KBM-7 (cell line): ENCODE results near the gene PLK5.
"Not testable (repeated sequence)": the region's sequence is repeated elsewhere in the genome, so short reads cannot be mapped to it uniquely, and the experiment has no call there.

Source experiments
- DNase-seq: peaks from one replicate; pipeline ENCODE4 v3.0.0-alpha.2; 2015
- in situ Hi-C: fragments of 300-500 bp; cut with MboI; formaldehyde crosslinking; loops from 2 replicates; pipeline ENCODE4 v1.14.3; 2020; ENCODE audit warnings: low sequenced_read_pairs, low pct_unique_long_range_greater_than_20kb, mixed read lengths

Gene PLK5

DNA sequence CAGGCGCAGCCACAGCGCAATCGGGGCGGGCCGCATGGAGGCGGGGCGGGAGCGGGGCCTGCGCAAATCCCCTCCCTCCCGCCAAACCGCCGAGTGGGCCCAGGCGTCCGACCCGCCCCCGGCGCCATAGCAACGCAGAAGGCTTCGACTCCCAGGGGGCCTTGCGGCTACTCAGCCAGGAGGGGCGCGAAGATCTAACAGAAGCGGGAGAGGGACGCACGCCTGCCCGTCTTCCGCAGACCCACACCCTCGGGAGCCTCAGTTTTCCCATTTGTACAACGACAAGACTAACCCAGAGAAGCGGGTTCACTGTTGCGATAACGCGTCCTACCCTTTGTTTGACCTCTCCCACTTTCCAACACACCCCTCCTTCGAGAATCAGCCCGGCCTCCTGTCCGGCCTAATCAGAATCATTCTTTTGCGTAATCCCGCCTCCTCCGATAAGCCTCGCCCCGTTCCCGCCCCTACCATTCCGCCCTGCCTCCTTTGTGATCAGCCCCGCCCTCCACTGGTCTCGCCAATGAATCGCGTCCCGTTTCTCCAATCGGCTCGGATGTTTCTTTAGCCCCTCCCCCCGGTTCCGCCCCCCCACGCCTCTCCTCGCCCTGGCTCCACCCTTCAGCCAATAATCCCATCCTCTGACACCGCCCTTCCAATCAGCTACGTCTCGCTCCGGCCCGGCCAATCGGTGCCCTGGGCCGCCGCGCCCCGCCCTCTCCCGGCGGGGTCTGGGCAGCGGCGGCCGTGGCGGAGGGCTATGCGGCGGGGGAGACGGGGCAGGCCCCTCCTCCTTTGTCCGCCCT, 33.4 kb upstream of the PLK5 start, which contains the start of gene PCSK4:
PCSK4 (minus strand) TSS at position 40 of the 803 bp plus-strand sequence; CDS start at position 36, 4 bp downstream.
- in situ Hi-C loops, result no loop called here
- peak; percentile 98 for DNase-seq

- in situ Hi-C loops, result no loop called here
- DNase-seq, result no peak
Observed at GRCh38 chr19:1491114-1491848, 32.6 kb upstream of the PLK5 start, which contains the start of gene REEP6. TSS of gene REEP6 (plus strand) at chr19:1491181. CDS start at chr19:1491270, 89 bp downstream.

DNA sequence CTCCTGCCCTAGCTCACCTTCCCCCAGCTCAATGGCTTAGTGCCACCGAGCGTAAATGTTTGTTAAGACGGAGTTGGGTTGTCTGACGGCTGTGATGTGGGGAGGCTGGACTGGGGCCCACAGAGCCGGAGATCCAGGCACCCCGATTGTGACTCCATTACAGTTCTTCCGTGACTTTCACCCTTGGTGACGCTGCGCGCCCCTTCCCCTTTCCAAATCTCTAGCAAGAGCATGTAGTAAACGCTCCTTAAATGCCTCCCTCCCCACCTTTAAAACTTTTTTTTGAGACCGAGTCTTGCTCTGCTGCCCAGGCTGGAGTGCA, 32.1 kb upstream of the PLK5 start:
- in situ Hi-C loops, result no loop called here
- no peak for DNase-seq

- DNase-seq, result no peak
- in situ Hi-C loops, result no loop called here
Observed at GRCh38 chr19:1492474-1493006, 31.3 kb upstream of the PLK5 start.

DNA sequence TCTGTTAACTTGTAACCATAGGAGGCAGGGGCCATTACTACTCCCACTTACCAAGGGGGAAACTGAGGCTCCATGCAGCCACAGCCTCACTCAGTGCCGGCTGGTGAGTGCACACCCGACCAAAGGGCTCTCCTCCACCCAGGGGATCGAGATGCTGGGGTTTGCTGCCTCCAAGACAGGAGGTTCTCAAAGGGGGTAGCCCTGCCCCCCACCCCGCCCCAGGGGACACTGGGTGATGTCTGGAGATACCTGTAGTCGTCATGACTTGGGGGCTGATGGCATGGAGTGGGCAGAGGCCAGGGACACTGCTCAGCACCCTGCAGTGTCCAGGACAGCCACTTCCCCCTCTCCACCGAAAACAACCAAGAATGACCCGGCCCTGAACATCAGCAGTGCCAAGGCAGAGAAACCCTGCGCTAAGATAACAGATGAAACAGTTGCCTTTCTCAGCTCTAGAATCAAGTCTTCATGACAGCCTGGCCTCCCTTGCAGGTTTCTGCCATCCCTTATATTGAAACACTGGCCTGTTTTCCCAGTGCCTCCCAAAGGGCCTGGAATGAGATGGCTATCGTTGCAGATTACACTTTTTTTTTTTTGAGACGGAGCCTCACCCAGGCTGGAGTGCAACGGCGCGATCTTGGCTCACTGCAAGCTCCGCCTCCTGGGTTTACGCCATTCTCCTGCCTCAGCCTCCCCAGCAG, 29.6 kb upstream of the PLK5 start:
- in situ Hi-C loops, result no loop called here
- DNase-seq, result no peak

DNA sequence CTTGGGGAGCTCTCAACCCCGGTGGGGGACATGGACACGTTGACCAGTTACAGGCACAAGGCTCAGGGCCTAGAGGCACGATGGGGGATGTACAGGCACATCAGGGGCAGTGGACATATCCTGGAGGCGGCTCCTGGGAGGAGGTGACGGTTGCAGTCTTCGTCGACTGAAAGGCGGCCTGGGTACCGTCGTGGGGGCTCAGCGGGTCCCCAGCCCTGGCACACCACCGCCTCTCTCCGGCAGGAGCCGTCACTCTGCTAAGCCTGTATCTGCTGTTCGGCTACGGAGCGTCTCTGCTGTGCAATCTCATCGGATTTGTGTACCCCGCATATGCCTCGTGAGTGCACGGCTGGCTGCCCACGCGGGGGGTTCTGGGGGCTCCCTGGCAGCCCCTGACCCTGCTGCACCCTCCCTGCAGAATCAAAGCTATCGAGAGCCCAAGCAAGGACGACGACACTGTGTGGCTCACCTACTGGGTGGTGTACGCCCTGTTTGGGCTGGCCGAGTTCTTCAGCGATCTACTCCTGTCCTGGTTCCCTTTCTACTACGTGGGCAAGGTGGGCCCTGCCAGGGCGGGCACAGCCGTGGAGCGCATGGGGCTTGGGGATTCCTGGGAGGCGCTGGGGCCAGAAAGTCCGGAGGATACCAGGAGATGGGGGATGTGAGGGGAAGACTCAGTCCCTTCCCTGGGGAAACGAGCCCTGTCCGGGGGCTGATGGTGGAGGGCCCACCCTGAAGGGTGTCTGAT, 28.7 kb upstream of the PLK5 start:
- in situ Hi-C loops, result no loop called here
- DNase-seq, result no peak

DNA sequence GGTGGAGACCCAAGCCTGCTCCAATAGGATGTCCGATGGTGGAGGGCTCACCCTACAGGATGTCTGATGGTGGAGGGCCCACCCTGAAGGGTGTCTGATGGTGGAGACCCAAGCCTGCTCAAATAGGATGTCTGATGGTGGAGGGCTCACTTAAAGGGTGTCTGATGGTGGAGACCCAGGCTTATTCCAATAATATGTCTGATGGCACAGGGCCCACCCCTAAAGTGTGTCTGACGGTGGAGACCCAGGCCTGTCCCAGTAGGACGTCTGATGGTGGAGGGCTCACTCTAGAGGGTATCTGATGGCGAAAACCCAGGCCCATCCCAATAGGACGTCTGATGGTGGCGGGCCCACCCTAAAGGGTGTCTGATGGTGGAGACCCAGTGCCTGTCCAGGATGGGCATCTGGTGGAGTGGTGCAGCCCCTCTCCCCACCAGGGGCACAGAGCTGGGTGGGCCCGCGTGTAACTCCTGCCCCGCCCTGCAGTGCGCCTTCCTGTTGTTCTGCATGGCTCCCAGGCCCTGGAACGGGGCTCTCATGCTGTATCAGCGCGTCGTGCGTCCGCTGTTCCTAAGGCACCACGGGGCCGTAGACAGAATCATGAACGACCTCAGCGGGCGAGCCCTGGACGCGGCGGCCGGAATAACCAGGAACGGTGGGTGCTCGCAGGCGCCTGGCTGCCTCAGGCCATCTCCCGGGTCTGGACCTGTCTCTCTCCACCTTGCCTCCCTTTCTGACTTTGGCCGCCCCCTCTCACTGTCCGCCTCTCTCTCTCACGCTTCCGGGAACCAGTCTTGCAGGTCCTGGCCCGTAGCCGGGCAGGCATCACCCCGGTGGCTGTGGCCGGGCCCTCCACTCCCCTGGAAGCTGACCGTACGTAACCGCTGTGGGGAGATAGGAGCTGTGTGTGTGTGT, 27.8 kb upstream of the PLK5 start:
- in situ Hi-C loops, result no loop called here
- no peak for DNase-seq

GRCh38 chr19:1496714-1497577, 26.9 kb upstream of the PLK5 start:
- DNase-seq, result no peak
- in situ Hi-C loops, result no loop called here

DNA sequence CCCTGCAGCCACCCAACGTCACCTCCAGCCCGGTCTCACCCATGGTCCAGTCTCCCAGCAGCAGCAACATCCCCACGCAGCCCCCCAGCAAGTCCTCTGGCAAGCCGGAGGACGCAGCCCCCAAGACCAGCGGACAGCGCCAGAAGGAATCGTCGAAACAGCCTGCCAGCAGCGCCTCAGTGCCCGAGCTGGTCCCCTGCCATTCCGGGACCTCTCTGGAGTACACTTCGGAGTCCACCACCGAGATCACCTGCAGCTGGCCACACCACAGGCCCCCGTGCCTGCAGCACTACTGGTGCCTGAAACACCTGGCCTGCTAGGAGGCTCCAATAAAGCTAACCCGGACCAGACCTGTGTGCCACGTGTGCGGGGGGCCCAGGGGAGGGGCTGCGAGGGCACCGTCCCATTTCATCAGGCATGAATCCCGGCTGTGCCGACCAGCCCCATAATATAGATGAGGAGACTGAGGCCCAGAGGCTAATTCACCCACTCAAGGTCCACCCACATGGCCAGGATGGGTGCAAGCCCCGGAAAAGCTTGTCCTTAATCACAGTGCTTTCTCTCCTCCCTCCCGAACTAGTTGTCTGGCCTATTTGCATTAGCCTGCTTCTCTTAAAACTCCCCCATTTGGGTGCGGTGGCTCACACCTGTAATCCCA, 26.2 kb upstream of the PLK5 start:
- in situ Hi-C loops, result no loop called here
- no peak for DNase-seq

GRCh38 chr19:1499231-1499630, 24.6 kb upstream of the PLK5 start:
- DNase-seq, in situ Hi-C loops: not testable (repeated sequence)

GRCh38 chr19:1501200-1501595, 22.7 kb upstream of the PLK5 start:
- in situ Hi-C loops, result no loop called here
- DNase-seq, result no peak

DNA sequence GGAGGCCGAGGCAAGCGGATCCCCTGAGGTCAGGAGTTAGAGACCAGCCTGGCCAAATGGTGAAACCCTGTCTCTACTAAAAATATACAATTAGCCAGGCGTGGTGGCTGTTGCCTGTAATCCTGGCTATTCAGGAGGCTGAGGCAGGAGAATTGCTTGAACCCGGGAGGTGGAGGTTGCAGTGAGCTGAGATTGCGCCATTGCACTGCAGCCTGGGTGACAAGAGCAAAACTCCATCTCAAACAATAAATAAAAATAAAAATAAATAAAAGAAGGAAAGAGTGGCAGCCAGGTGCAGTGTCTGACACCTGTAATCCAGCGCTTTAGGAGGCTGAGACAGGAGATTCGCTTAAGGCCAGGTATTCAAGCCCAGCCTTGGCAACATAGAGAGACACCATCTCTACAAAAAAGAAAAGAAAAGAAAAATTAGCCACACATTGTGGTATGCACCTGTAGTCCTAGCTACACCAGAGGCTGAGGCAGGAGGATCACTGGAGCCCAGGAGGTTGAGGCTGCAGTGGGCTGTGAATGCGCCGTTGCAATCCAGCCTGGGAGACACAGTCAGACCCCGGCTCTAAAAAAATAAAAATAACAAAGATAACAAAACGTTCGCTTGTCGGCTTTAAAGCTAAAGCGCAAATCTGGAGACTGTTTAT, 21.3 kb upstream of the PLK5 start:
- DNase-seq, result no peak
- in situ Hi-C loops, result no loop called here

- in situ Hi-C loops, result no loop called here
- DNase-seq, result peak; percentile 84
Observed at GRCh38 chr19:1503089-1503924, 20.6 kb upstream of the PLK5 start.

DNA sequence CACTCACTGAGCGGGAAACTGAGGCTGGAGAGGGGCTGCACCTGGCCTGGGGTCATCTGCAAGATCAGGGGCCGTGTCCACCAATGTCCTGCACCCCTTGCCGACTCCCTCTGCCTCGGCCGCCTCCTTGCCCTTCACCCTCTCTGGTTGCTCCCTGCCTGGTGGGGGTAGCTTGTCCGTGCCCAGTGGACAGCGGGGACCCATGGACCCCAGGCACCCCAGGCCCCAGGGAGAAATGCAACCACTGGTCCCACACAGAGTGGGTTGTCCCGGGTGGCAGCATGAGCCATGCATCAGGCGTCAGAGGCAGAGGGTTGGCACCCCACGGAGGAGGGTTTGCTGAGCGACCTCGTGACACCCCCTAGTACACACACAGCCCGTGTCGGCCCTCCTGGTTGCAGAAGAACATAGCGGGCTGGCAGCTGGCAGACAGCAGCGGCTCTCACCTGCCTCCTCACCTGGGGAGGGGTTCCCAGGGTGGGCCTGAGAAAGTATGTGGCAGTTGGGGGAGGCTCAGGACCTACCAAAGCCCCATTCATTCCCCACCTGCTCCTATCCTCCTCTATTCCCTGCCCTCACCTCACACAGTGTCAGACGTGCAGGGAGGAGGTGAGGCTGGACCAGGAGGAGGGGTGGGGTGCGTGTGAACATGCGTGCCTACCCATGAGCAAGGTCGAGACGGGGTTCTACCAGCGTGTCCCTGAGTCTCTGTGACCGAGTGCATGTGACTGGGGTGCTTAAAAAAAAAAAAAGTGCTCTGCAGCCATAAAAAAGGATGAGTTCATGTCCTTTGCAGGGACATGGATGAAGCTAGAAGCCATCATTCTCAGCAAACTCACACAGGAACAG, 19.7 kb upstream of the PLK5 start:
- no peak for DNase-seq
- in situ Hi-C loops, result no loop called here

DNA sequence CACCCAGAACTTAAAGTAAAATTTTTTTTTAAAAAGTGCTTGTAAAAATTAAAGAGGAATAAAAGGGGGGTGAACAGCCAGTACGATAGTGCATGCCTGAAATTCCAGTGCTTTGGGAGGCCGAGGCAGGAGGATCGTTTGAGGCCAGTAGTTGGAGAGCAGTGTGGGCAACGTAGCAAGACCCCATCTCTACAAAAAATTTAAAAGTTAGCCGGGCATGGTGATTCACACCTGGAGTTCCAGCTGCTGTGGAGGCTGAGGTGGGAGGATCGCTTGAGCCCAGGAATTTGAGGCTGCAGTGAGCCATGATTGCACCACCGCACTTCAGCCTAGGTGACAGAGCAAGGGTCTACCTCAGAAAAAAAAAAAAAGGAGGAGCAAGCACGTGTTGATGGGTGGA, 18.9 kb upstream of the PLK5 start:
- in situ Hi-C loops, result no loop called here
- DNase-seq, result no peak
